Cardiac fibroblast (primary cell): ENCODE measurements around the gene IL1RAP.

Experiments
- DNase-seq, 2 donors: peaks; one replicate each; pipeline versions ENCODE4 v3.0.0 to v3.0.0-alpha.2; 2010; ENCODE audit warnings: low read depth in 2 of 2
- H3K4me3 ChIP-seq, 2 donors: replicated peaks in 1 of 2; 1 replicate in 1 of 2; 2 replicates in 1 of 2; pipeline ENCODE4 v1.5.1; 2011; ENCODE audit warnings: low read depth in 2 of 2, low read length in 2 of 2, mild to moderate bottlenecking in 2 of 2, moderate library complexity in 1 of 2
- TF ChIP-seq, protein P1 (sequence below): IDR thresholded peaks from one replicate; pipeline ENCODE4 v1.5.1; 2011; ENCODE audit warnings: low read depth, mild to moderate bottlenecking, low read length, inconsistent platforms

IL1RAP gene

DNA sequence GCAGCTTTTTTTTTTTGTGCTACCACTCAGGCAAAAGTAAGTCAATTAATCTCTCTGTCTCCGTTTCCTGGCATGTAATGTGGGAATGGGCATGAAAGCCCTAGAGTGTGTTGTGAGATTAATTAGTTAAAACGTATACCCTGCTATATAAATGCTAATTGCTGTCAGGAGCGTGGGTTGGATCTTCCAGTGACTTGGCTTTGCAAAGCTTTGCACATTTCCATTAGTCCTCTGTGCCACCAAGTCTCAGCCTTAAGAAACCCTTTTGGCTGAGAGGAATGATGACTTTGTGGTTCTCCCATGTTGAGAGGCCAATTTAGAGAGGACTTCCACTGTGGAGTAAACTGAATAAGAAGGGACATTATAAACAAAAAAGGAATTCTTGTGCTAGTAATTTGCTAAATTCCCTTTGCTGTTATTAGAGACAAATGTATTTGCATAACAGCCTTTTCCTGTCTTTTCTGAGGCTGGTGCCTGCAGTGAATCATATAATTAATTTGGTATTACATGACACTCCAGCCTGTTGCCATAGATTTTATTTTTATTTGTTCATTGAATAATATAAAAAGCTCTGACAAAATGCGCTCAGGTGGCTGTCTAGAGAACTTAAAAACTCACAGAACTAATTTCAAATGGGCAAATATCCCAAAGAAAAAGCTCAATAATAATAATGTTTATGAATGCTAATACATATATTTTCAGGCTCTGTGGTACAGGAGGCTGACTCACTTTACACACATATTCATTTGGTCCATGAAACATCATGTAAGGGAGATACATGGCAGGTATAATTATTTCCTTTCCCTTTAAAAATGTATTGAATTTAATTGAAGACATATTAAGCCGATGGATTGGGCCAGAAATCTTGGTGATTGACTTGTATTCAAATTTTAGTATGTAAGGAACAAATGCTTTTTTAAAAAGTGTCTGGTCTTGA is 82.7 kb downstream of the IL1RAP start:
- TF ChIP-seq, protein P1, sequence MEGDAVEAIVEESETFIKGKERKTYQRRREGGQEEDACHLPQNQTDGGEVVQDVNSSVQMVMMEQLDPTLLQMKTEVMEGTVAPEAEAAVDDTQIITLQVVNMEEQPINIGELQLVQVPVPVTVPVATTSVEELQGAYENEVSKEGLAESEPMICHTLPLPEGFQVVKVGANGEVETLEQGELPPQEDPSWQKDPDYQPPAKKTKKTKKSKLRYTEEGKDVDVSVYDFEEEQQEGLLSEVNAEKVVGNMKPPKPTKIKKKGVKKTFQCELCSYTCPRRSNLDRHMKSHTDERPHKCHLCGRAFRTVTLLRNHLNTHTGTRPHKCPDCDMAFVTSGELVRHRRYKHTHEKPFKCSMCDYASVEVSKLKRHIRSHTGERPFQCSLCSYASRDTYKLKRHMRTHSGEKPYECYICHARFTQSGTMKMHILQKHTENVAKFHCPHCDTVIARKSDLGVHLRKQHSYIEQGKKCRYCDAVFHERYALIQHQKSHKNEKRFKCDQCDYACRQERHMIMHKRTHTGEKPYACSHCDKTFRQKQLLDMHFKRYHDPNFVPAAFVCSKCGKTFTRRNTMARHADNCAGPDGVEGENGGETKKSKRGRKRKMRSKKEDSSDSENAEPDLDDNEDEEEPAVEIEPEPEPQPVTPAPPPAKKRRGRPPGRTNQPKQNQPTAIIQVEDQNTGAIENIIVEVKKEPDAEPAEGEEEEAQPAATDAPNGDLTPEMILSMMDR, result no peak
- H3K4me3 ChIP-seq, result no peak overlapping the region
- DNase-seq, result no peak

DNA sequence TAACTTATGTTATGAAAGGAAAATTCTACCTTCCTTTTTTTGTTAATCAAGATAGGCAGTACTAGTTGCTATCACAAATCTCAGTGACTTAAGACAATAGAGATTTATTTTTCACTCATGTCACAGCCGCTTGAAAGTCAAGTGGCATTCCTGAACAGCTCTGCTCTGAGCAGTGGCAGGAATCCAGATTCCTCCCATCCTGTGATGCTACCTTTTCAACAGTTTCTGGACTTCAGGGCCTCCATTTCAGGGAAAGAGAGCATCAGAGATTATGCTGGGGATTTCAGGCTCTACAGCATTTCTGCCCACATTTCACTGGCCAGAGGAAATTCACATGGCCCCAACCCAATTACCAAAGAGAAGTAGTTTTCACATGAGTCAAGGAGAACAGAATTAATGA is 83.4 kb downstream of the IL1RAP start:
- TF ChIP-seq, protein P1, result no peak
- peak in 1 of 2 donors; percentile 32 for DNase-seq
- H3K4me3 ChIP-seq, result no peak overlapping the region

DNA sequence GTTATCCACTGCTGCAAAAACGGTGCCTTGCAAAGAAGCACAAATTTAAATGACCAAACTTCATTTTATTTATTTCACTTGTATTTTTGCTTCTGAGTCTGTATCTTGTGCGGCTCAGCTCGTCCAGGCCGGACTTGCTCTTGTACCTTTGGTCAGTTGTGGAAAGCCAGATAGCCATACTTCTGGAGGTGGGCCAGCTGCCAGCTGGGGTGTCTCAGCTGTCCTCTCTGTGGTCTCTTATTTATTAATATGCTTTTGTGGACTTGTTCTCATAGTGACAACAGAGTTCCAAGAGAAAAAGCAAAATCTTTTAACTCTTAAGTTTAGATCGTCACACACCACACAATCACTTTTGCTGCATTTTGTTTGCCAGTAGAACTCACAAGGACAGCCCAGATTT is 87.7 kb downstream of the IL1RAP start:
- TF ChIP-seq, protein P1, result no peak
- no peak overlapping the region for H3K4me3 ChIP-seq
- peak in 1 of 2 donors; percentile 52 for DNase-seq

DNA sequence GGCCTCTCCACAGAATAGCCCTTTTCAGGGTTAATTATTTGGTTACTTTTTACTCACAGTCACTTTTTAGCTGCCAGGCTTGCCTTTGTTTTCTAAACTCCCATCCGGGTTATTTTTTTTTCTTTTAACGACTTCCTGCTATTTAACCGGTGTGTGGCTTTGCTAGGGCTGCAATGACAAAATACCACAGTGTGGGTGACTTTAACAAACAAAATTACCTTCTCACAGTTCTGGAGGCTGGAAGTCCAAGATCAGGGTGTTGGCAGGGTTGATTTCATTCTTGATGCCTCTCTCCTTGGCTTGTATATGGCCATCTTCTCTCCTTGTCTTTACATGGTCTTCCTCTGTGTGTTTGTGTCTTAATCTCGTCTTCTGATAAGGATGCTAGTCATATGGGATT is 91.5 kb downstream of the IL1RAP start:
- TF ChIP-seq, protein P1, result no peak

DNA sequence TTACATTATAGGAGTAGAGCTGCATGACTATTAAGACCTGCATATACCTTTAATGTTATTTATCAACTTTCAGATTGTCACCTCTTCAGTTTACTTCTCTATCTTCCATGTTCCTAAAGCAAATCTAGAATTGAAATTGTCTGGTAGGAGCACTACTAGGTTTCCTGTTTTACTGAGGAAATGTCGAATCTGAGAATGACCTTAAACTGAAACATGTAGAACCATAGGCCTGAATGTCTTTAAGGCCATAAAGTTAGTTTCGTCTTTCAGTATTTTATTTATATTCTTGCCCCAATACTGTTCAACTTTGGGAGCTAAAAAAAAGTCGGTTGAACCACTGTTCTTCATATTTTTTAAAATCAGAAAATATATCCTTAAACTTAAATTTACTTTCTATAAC is 92.7 kb downstream of the IL1RAP start:
- no peak for DNase-seq
- TF ChIP-seq, protein P1, result no peak
- no peak overlapping the region for H3K4me3 ChIP-seq

More for the DNA sequence above, 91.5 kb downstream of the IL1RAP start:
- no peak overlapping the region for H3K4me3 ChIP-seq
- DNase-seq, result no peak

DNA sequence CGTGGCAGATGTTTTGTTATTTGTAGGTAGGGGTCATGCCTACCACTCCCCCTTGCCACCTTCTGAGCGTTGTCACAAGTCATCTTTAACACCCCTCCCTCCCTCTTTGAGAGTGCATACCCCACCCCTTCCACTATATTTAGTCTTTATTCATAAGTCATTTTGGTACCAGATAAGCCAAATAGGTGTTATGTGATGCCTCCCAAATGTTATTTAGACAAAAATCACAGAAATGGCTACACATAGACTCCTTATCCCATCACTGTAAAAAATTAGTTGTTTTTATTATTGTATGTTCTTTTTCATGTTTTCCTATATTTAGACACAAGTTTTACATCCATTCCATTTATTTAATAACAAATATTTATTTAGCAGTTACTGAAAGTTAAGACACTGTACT is 93.1 kb downstream of the IL1RAP start:
- no peak for DNase-seq
- TF ChIP-seq, protein P1, result no peak
- no peak overlapping the region for H3K4me3 ChIP-seq
